GM23338 (cell line): ENCODE data around the gene CUBN. TPM values are rescaled to one million over a fixed set of nuclear protein-coding genes. Genes with fewer than 3 reads are reported as not detected.

ENCODE experiments used
- ATAC-seq: fragments of 200-7000 bp; cut with Tn5 transposase; 3 replicates; pipeline ENCODE4 v1.9.1; 2020
- DNase-seq: peaks from one replicate; pipeline ENCODE4 v3.0.0-alpha.2; 2015; ENCODE audit warnings: low spot score
- H2AFZ ChIP-seq: fragments of 200-600 bp; sonication (generic); 2 replicates; pipeline ENCODE4 v1.8.0; 2016; ENCODE audit warnings: antibody characterized with exemption, mild to moderate bottlenecking, moderate library complexity
- H3F3A ChIP-seq: fragments of 200-600 bp; sonication (generic); replicated peaks from 2 replicates; pipeline ENCODE4 v1.8.0; 2017; ENCODE audit warnings: antibody characterized with exemption, mixed run types, low read depth
- H3K27ac ChIP-seq: fragments of 200-600 bp; sonication (generic); 2 replicates; pipeline ENCODE4 v1.6.1; 2016; ENCODE audit warnings: low read depth
- H3K27me3 ChIP-seq: fragments of 200-600 bp; sonication (generic); 2 replicates; pipeline ENCODE4 v1.8.0; 2016; ENCODE audit warnings: mild to moderate bottlenecking, mixed run types, moderate library complexity; ENCODE audit not compliant: insufficient read depth
- H3K36me3 ChIP-seq: fragments of 200-600 bp; sonication (generic); 2 replicates; pipeline ENCODE4 v1.8.0; 2016; ENCODE audit warnings: mild to moderate bottlenecking; ENCODE audit not compliant: insufficient read depth
- H3K4me1 ChIP-seq: fragments of 200-600 bp; sonication (generic); 2 replicates; pipeline ENCODE4 v1.8.0; 2016; ENCODE audit warnings: mild to moderate bottlenecking, moderate library complexity; ENCODE audit not compliant: insufficient read depth
- H3K4me2 ChIP-seq: fragments of 200-600 bp; sonication (generic); 2 replicates; pipeline ENCODE4 v1.7.1; 2017; ENCODE audit warnings: mixed run types
- H3K4me3 ChIP-seq: fragments of 200-600 bp; sonication (generic); 2 replicates; pipeline ENCODE4 v1.6.1; 2016; ENCODE audit warnings: mixed run types
- H3K79me2 ChIP-seq: fragments of 200-600 bp; sonication (generic); replicated peaks from 2 replicates; pipeline ENCODE4 v1.8.0; 2017; ENCODE audit warnings: mild to moderate bottlenecking; ENCODE audit not compliant: insufficient read depth
- H3K9me2 ChIP-seq: fragments of 200-600 bp; sonication (generic); 2 replicates; pipeline ENCODE4 v1.8.0; 2017; ENCODE audit not compliant: insufficient read depth
- H4K20me1 ChIP-seq: fragments of 200-600 bp; sonication (generic); replicated peaks from 2 replicates; pipeline ENCODE4 v1.8.0; 2017; ENCODE audit warnings: mild to moderate bottlenecking; ENCODE audit not compliant: insufficient read depth
- H3K27ac Mint-ChIP-seq: 2 replicates; pipeline ENCODE4 v1.8.0; 2020; ENCODE audit warnings: inconsistent platforms, mild to moderate bottlenecking, moderate library complexity, mixed read lengths
- H3K27me3 Mint-ChIP-seq: 3 replicates; pipeline ENCODE4 v1.8.0; 2022; ENCODE audit warnings: low read depth, mild to moderate bottlenecking, moderate library complexity, mixed read lengths, inconsistent platforms; ENCODE audit not compliant: insufficient read depth, poor library complexity
- H3K36me3 Mint-ChIP-seq: 3 replicates; pipeline ENCODE4 v1.8.0; 2021; ENCODE audit warnings: low read depth, mild to moderate bottlenecking, inconsistent platforms, moderate library complexity, mixed read lengths
- H3K4me1 Mint-ChIP-seq: 3 replicates; pipeline ENCODE4 v1.8.0; 2020; ENCODE audit warnings: mild to moderate bottlenecking, inconsistent platforms, mixed read lengths
- H3K4me3 Mint-ChIP-seq: 3 replicates; pipeline ENCODE4 v1.8.0; 2021; ENCODE audit warnings: moderate library complexity, mild to moderate bottlenecking, inconsistent platforms, mixed read lengths
- H3K9me3 Mint-ChIP-seq: 3 replicates; pipeline ENCODE4 v1.8.0; 2020; ENCODE audit warnings: moderate library complexity, mild to moderate bottlenecking, inconsistent platforms, mixed read lengths
- CREB1 ChIP-seq: fragments of 250-450 bp; sonication (Bioruptor Pico); IDR thresholded peaks from 2 replicates; pipeline ENCODE4 v1.5.0; 2020; ENCODE audit warnings: low read depth, mild to moderate bottlenecking, moderate library complexity
- CTCF ChIP-seq, 2 experiments: fragments of 200-600 bp in 1 of 2; sonication (generic) in 1 of 2; conservative IDR thresholded peaks; 2 replicates each; pipeline versions ENCODE4 v1.5.1 to v1.6.1; 2016 to 2017; ENCODE audit warnings: antibody characterized with exemption in 2 of 2, low read depth in 2 of 2, mild to moderate bottlenecking in 2 of 2, moderate library complexity in 1 of 2
- ETS1 ChIP-seq: IDR thresholded peaks from 2 replicates; pipeline ENCODE4 v1.6.1; 2016; ENCODE audit warnings: antibody characterized with exemption
- EZH2 ChIP-seq: fragments of 200-600 bp; sonication (generic); IDR thresholded peaks from one replicate; pipeline ENCODE4 v1.8.0; 2017; ENCODE audit warnings: antibody characterized with exemption, mild to moderate bottlenecking, low read depth; ENCODE audit not compliant: unreplicated experiment
- EZH2phosphoT487 ChIP-seq: fragments of 200-600 bp; sonication (generic); IDR thresholded peaks from one replicate; pipeline ENCODE4 v1.8.1; 2018; ENCODE audit warnings: antibody characterized with exemption; ENCODE audit not compliant: unreplicated experiment
- JUNB ChIP-seq: IDR thresholded peaks from one replicate; pipeline ENCODE4 v1.6.1; 2016; ENCODE audit warnings: antibody characterized with exemption; ENCODE audit not compliant: unreplicated experiment
- NANOG ChIP-seq: IDR thresholded peaks from 2 replicates; pipeline ENCODE4 v1.6.1; 2016; ENCODE audit warnings: antibody characterized with exemption, borderline replicate concordance
- POLR2AphosphoS5 ChIP-seq: IDR thresholded peaks from 2 replicates; pipeline ENCODE4 v1.6.1; 2016; ENCODE audit warnings: antibody characterized with exemption, low read depth
- REST ChIP-seq: IDR thresholded peaks from one replicate; pipeline ENCODE4 v1.6.1; 2018; ENCODE audit warnings: antibody characterized with exemption; ENCODE audit not compliant: unreplicated experiment
- STAT1 ChIP-seq: IDR thresholded peaks from one replicate; pipeline ENCODE4 v1.6.1; 2016; ENCODE audit warnings: antibody characterized with exemption; ENCODE audit not compliant: unreplicated experiment
- ZNF114 ChIP-seq: fragments of 250-450 bp; sonication (Bioruptor Pico); IDR thresholded peaks from 2 replicates; pipeline ENCODE4 v1.5.0; 2020; ENCODE audit warnings: mild to moderate bottlenecking, moderate library complexity
- ZNF331 ChIP-seq: fragments of 250-450 bp; sonication (Bioruptor Pico); IDR thresholded peaks from 2 replicates; pipeline ENCODE4 v1.5.0; 2020; ENCODE audit warnings: low read depth, mild to moderate bottlenecking, moderate library complexity
- ZNF462 ChIP-seq: fragments of 250-450 bp; sonication (Bioruptor Pico); IDR thresholded peaks from 2 replicates; pipeline ENCODE4 v1.5.0; 2020; ENCODE audit warnings: mild to moderate bottlenecking, moderate library complexity
- polyA plus RNA-seq: library from polyadenylated mRNA; unstranded; fragments of >200 nt; fragmentation: Nextera tagmentation; extraction: Ambion mirVana; gene quantifications from 2 replicates; pipeline ENCODE4 v1.2.1, GENCODE V29; 2016
- total RNA-seq: library from RNA; depleted of rRNA; stranded (reverse); fragments of >200 nt; shearing (Covaris generic); gene quantifications from 2 replicates; pipeline ENCODE4 v1.2.3, GENCODE V29; 2014

The CUBN gene
- total and polyA plus RNA-seq, 2 experiments from 2014 or later = 0.06 to 1.8 TPM

GRCh38 chr10:16776896-16777295 lies 352.7 kb downstream of the CUBN start:
- H3K27me3 Mint-ChIP-seq = peaks cover 3% of the 10 kb centered on the region
- Histone ChIP-seq H3K36me3 (no peaks in the 10 kb centered on the region), H2AFZ (no peak overlapping the region), H3F3A (no peaks in the 10 kb centered on the region), H4K20me1 (no peaks in the 10 kb centered on the region), H3K4me2 (no peak overlapping the region), H3K27ac (no peak overlapping the region), H3K4me1 (peaks cover 22% of the 10 kb centered on the region), H3K9me2 (no peaks in the 10 kb centered on the region), H3K79me2 (no peaks in the 10 kb centered on the region), H3K4me3 (no peak overlapping the region), H3K27me3 (no peaks in the 10 kb centered on the region)
- H3K36me3 Mint-ChIP-seq = no peaks in the 10 kb centered on the region
- H3K9me3 Mint-ChIP-seq = no peaks in the 10 kb centered on the region
- DNase-seq (no peak), ATAC-seq (no peak)
- H3K4me3 Mint-ChIP-seq = no peak overlapping the region
- no peak overlapping the region for H3K27ac Mint-ChIP-seq
- H3K4me1 Mint-ChIP-seq = peaks cover 35% of the 10 kb centered on the region
- TF ChIP-seq REST (no peak), NANOG (no peak), EZH2phosphoT487 (no peak), CTCF (conservative IDR thresholded peaks at IDR 0.05; ENCODE audit: low read depth in 2 of 2) (no peak), ZNF114 (CRISPR knock-in tag) (no peak), STAT1 (no peak), ETS1 (no peak), ZNF331 (CRISPR knock-in tag) (no peak), ZNF462 (CRISPR knock-in tag) (no peak), EZH2 (no peak), CREB1 (CRISPR knock-in tag) (no peak), JUNB (no peak), POLR2AphosphoS5 (no peak)
